Colonic mucosa (tissue), 4 donors: ENCODE results near the gene SEL1L2. TPM values are rescaled to one million over a fixed set of nuclear protein-coding genes. Genes with fewer than 3 reads are reported as not detected.
A peak's percentile ranks its signal among the peaks of the same experiment; 100 is the strongest.

Source experiments
- DNase-seq: peaks from one replicate; pipeline ENCODE4 v3.0.0-alpha.2; 2020
- H3K27ac ChIP-seq: fragments of 200-600 bp; one replicate; pipeline ENCODE4 v1.8.0; 2021
- H3K27me3 ChIP-seq: fragments of 200-600 bp; one replicate; pipeline ENCODE4 v1.8.0; 2021
- H3K36me3 ChIP-seq: fragments of 200-600 bp; one replicate; pipeline ENCODE4 v1.8.0; 2021
- H3K4me1 ChIP-seq: fragments of 200-600 bp; one replicate; pipeline ENCODE4 v1.8.0; 2021; ENCODE audit warnings: mild to moderate bottlenecking
- H3K4me3 ChIP-seq: fragments of 200-600 bp; one replicate; pipeline ENCODE4 v1.8.0; 2021
- H3K9ac ChIP-seq, 2 donors: one replicate each; pipeline ENCODE4 v1.7.0; 2013; ENCODE audit warnings: control low read depth in 2 of 2, low read depth in 2 of 2, low read length in 2 of 2
- H3K9me3 ChIP-seq: fragments of 200-600 bp; one replicate; pipeline ENCODE4 v1.8.0; 2021
- CTCF ChIP-seq: fragments of 200-600 bp; IDR thresholded peaks from one replicate; pipeline ENCODE4 v1.8.0; 2022; ENCODE audit warnings: antibody characterized with exemption, mild to moderate bottlenecking
- intact Hi-C: fragments of 100-400 bp; cut with DNase I; formaldehyde crosslinking; loops from one replicate; pipeline ENCODE4 v1.14.1; 2022
- total RNA-seq, 2 donors: library from RNA; stranded (reverse); fragmentation: NEBNext Ultra II Directional in 1 of 2; extraction: Animal tissue kit (Norgen Biotek cat#: 25700) in 1 of 2; gene quantifications; one replicate each; pipeline ENCODE4 v1.2.1, GENCODE V29; 2021
- donor health status: healthy.
- donor health status: DM: no; HTN: no; CAD: no.
- donor health status: DM: no; HTN: no; CAD: no.

SEL1L2 gene
- total RNA-seq, 2 donors from 2014 or later, result not detected

- Histone ChIP-seq H3K27ac (peak overlapping the region; percentile 30), H3K9me3 (no peaks in the 10 kb centered on the region), H3K27me3 (no peaks in the 10 kb centered on the region), H3K36me3 (peaks cover 3% of the 10 kb centered on the region), H3K9ac (no peak overlapping the region), H3K4me1 (no peaks in the 10 kb centered on the region), H3K4me3 (no peak overlapping the region)
- peak; percentile 77 for TF ChIP-seq CTCF
- peak; percentile 29 for DNase-seq
- intact Hi-C loops, result no loop called here
Observed at GRCh38 chr20:13819885-13820645, 170.3 kb downstream of the SEL1L2 start.

GRCh38 chr20:13817342-13817741 is 173.1 kb downstream of the SEL1L2 start:
- Histone ChIP-seq H3K27me3 (no peaks in the 10 kb centered on the region), H3K9me3 (no peaks in the 10 kb centered on the region), H3K36me3 (peaks cover 9% of the 10 kb centered on the region), H3K9ac (no peak overlapping the region), H3K4me3 (no peak overlapping the region), H3K4me1 (no peaks in the 10 kb centered on the region), H3K27ac (no peak overlapping the region)
- intact Hi-C loops, result no loop called here
- DNase-seq, result no peak
- TF ChIP-seq CTCF, result no peak

- peaks cover 9% of the 10 kb centered on the region for H3K36me3 ChIP-seq
- TF ChIP-seq CTCF, result no peak
- no peaks in the 10 kb centered on the region for H3K9me3 ChIP-seq
- H3K27ac ChIP-seq, result no peak overlapping the region
- intact Hi-C loops, result no loop called here
- DNase-seq, result no peak
- no peak overlapping the region for H3K9ac ChIP-seq
- H3K4me3 ChIP-seq, result no peak overlapping the region
- no peaks in the 10 kb centered on the region for H3K4me1 ChIP-seq
- no peaks in the 10 kb centered on the region for H3K27me3 ChIP-seq
Observed at GRCh38 chr20:13816757-13817156, 173.7 kb downstream of the SEL1L2 start.

GRCh38 chr20:13814672-13815071 is 175.7 kb downstream of the SEL1L2 start:
- no peak overlapping the region for H3K27ac ChIP-seq
- H3K4me3 ChIP-seq, result no peak overlapping the region
- no peaks in the 10 kb centered on the region for H3K27me3 ChIP-seq
- no peak for TF ChIP-seq CTCF
- peaks cover 12% of the 10 kb centered on the region for H3K36me3 ChIP-seq
- no peak overlapping the region for H3K9ac ChIP-seq
- DNase-seq, result no peak
- H3K9me3 ChIP-seq, result no peaks in the 10 kb centered on the region
- H3K4me1 ChIP-seq, result no peaks in the 10 kb centered on the region
- intact Hi-C loops, result no loop called here

GRCh38 chr20:13813910-13814309 is 176.5 kb downstream of the SEL1L2 start:
- no peaks in the 10 kb centered on the region for H3K4me1 ChIP-seq
- no peaks in the 10 kb centered on the region for H3K9me3 ChIP-seq
- no peak overlapping the region for H3K4me3 ChIP-seq
- no peak for DNase-seq
- H3K27me3 ChIP-seq, result no peaks in the 10 kb centered on the region
- intact Hi-C loops, result no loop called here
- H3K9ac ChIP-seq, result no peak overlapping the region
- peaks cover 16% of the 10 kb centered on the region for H3K36me3 ChIP-seq
- no peak overlapping the region for H3K27ac ChIP-seq
- no peak for TF ChIP-seq CTCF
